Coronary artery (tissue), 2 donors: ENCODE measurements around the gene DNMBP.
"Not testable (repeated sequence)": the region's sequence is repeated elsewhere in the genome, so short reads cannot be mapped to it uniquely, and the experiment has no call there.

Experiments
- DNase-seq: peaks from one replicate; pipeline ENCODE4 v3.0.0-alpha.2; 2017; ENCODE audit warnings: low spot score
- H3K27ac ChIP-seq, 2 donors: fragments of 200-600 bp; sonication (generic); one replicate each; pipeline ENCODE4 v1.5.1; 2016 to 2019
- H3K4me3 ChIP-seq: fragments of 200-600 bp; sonication (generic); 2 replicates; pipeline ENCODE4 v1.5.1; 2016; ENCODE audit warnings: mild to moderate bottlenecking, moderate library complexity
- TF ChIP-seq, protein P1 (sequence below): fragments of 200-600 bp; sonication (generic); IDR thresholded peaks from one replicate; pipeline ENCODE4 v1.5.1; 2019; ENCODE audit warnings: antibody characterized with exemption

The DNMBP gene

GRCh38 chr10:99944860-99945259 lies 64.9 kb downstream of the DNMBP start:
- no peak for DNase-seq
- no peak overlapping the region for H3K4me3 ChIP-seq
- TF ChIP-seq, protein P1, sequence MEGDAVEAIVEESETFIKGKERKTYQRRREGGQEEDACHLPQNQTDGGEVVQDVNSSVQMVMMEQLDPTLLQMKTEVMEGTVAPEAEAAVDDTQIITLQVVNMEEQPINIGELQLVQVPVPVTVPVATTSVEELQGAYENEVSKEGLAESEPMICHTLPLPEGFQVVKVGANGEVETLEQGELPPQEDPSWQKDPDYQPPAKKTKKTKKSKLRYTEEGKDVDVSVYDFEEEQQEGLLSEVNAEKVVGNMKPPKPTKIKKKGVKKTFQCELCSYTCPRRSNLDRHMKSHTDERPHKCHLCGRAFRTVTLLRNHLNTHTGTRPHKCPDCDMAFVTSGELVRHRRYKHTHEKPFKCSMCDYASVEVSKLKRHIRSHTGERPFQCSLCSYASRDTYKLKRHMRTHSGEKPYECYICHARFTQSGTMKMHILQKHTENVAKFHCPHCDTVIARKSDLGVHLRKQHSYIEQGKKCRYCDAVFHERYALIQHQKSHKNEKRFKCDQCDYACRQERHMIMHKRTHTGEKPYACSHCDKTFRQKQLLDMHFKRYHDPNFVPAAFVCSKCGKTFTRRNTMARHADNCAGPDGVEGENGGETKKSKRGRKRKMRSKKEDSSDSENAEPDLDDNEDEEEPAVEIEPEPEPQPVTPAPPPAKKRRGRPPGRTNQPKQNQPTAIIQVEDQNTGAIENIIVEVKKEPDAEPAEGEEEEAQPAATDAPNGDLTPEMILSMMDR = no peak
- H3K27ac ChIP-seq = no peak overlapping the region

DNA sequence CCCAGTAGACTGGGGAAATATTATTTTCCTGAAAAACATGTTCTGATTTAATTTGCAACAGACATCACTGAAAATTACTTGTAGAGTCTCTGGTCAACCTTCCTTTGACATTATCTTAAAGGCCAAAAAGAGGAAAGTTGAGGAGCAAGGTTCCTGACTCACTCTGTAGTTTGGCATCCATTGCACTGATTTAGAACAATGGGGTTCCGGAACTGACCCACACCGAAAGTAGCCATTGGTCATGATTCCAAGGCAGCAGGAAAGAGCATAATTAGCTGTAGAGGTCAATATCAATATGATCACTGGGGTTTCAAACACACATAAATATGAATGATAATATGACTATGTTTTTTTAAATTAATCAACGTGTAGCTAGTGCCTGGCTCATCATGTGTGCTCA lies 65.8 kb downstream of the DNMBP start:
- Histone ChIP-seq H3K4me3 (no peak overlapping the region), H3K27ac (no peak overlapping the region)
- TF ChIP-seq, protein P1 = no peak
- DNase-seq = no peak

- Histone ChIP-seq H3K27ac (no peak overlapping the region), H3K4me3 (no peak overlapping the region)
- TF ChIP-seq, protein P1 = no peak
- DNase-seq = no peak
Observed at GRCh38 chr10:99941942-99942820, 67.6 kb downstream of the DNMBP start.

DNA sequence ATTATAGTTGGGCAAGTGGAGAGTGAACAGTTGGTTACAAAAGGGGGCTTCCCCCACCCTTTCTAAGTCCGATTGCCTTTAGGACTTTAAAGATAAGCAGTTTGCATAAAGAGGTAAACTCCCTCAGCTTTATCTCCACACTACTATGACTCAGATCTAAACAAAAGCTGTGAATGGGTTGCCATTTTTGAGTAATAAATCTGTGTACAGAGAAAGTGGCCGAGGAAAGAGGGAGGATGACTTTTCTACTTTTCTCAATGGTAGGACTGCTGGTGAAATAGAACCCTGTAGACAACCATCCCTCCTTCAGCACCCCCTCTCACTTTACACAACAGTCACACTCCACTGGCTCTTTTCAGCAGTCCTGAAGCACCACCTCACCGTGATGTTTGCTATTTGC lies 71.2 kb downstream of the DNMBP start:
- TF ChIP-seq, protein P1 = no peak
- Histone ChIP-seq H3K27ac (no peak overlapping the region), H3K4me3 (no peak overlapping the region)
- DNase-seq = no peak

GRCh38 chr10:99937630-99938029 lies 72.1 kb downstream of the DNMBP start:
- TF ChIP-seq, protein P1 = no peak
- Histone ChIP-seq H3K27ac (no peak overlapping the region), H3K4me3 (no peak overlapping the region)
- no peak for DNase-seq

DNA sequence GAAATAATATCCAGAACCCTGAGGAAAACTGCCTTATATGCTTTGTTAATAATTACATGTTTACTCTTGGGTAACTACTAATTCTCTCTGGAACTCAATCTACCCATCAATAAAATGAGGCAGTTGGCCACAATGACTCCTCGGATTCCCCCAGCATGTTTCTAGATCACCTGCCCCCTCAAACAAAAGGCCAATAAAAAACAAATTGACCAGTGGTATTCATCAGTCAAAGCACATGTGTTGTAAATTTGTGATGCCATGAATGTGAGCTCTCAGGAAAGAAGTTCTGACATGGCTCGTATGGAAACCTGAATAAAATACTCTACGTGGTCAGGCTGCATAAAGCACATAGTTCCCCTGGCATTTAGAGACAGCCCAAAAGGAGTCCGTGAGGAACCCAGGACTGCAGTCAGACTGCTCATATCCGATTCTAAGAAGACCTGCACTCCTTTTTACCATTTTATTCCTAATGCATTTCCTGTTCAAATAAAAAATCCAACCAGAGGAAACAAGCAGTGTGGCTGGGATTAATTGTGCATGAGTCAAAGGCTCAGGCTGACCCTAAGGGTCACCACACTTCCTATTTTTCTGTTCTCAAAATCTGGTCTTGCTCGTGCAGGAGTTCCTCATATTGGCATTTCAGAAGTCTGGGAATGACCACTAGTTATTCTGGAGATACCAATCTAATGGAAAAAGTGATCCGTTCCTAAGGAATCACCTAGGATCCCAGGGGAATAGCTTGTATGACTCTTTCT lies 77.4 kb downstream of the DNMBP start:
- peak overlapping the region in 1 of 2 donors; percentile 15 for H3K27ac ChIP-seq
- H3K4me3 ChIP-seq, DNase-seq: not testable (repeated sequence)

DNA sequence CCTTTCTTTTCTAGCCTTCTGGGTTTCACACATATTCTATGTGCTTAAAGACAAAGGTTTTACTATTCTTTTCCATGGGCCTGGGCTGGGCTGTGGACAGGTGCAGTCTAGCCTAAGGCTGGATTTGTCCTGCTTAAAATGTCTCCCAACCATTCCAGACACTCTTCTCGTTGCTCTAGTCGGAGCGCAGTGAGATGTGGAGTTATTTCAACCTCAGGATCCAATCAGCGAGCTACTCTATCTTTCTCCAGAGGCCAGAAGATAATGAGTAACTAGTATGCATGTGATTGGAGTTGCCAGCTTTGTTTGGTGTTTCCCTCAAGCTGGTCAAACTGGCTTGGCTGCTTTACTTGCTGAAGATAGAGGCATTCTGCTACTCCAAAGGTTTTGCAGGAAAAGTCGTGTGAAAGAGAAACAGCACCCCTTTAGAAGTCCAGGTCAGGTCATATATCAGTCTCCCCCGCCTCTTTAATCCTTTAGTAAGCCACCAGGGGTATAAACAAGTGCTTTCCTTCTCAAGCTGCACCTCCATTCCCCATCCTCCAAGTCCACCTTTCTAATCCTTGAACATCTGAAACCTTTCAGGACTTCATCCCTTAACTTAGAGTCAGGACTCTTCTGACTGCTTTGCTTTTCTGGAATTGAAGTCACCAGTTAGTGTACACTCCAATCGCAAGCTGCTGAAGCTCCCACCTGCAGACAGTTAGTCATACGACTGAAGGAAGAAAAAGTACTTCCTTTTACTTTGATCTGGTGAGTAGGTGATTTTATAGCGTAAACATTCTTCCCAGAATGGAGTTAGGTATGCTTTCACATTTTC lies 78.8 kb downstream of the DNMBP start:
- DNase-seq = no peak
- Histone ChIP-seq H3K4me3 (no peak overlapping the region), H3K27ac (no peak overlapping the region)
- TF ChIP-seq, protein P1 = no peak
